ENCODE data around the gene SLC25A38.
"Not testable (repeated sequence)": the region's sequence is repeated elsewhere in the genome, so short reads cannot be mapped to it uniquely, and the experiment has no call there.

Gene SLC25A38

GRCh38 chr3:39404943-39405686, 21.9 kb downstream of the SLC25A38 start:
- DNase-seq (ENCODE audit: low read depth, low spot score), result no peak
- peak overlapping the region; percentile 79 for H3K4me3 ChIP-seq (ENCODE audit: low read length)

DNA sequence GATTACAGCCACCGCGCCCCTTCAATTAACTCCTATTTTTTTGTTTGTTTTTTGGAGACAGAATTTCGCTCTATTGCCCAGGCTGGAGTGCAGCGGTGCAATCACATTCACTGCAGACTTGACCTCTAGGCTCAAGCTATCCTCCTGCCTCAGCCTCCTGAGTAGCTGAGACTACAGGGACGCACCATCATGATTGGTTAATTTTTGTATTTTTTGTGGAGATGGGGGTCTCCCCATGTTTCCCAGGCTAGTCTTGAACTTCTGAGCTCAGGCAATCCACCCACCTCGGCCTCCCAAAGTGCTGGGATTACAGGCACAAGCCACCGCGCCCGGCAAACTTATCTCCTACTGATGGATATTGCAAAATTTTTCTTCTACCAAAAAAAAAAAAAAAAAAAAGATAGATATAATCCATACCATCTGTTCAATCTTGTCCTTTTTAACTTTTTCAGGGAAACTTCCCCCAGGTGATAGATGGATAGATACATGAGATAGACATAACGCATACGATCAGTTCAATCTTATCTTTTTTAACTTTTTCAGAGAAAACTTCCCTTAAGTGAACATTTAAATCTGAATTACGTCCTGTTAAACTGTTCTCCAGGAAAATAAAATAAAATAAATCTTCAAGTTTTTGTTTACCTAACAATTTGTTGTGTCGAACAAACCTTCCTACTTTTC, 22.7 kb downstream of the SLC25A38 start:
- H3K4me3 ChIP-seq (ENCODE audit: low read length), result peak overlapping the region; percentile 79
- DNase-seq (ENCODE audit: low read depth, low spot score), result no peak

DNA sequence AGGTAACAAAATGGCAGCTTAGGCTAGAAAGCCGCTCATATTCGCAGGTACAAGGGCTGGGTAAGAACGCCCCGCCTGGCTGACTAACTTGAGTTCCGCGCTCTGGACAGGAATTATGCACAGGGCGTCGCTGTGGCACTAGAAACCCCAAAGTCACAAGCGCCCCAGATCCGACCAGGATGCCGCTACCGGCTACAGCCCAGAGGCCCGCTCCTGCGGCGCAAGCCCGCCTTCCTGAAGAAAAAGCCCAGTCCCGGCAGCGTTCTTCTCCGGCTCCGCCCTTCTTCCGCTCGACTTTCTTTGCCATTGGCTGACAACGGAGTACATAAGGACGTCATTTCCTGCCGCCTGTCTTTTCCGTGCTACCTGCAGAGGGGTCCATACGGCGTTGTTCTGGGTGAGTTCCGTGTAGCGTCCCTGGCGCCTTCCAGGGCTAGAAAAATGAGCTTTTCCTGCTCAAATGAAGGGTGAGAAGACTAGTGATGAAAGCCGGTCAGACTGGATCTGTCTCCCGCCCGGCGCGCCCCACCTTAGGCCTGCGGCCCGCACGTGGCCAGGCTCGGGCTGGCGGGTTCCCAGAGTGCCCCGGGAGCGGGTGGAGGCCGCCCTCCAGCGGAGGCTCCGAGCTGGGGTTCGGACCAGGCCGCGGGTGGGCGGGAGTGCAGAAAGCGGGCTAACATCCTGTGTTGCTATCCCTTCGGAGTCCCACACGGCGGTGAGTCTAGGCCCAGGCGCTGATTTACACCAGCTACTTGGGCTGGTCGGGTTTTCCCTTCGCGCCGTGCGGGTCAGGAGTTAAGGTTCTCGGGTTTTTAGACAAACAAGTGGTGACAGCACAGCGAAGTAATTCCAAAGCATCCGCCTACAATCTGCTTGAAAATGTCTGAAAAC, 23.4 kb downstream of the SLC25A38 start, which contains the start of gene RPSA:
Gene RPSA, plus strand, starts transcription at position 353 of the 891 bp plus-strand sequence. CDS start 934 bp downstream, outside the sequence.
- peak; percentile 98 for DNase-seq (ENCODE audit: low read depth, low spot score)
- peak within 1 kb of the TSS; percentile 79 for H3K4me3 ChIP-seq (ENCODE audit: low read length)

DNA sequence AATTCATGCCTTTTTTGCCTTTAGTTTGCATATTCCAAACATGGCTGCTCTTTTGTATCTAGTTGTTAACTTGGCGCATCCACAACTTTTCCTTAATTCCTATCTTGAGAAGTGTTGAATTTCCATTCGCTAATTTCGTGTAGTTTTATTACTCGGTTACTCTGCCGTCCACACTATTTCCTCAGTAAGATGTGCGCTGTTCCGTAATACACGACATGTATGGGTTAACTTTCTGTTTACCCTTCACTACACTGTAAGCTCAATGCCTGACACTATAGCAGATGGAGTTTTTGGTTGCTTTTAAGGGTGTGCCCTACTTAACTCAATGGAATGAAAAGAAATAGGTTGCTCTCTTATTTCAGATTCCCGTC, 24.1 kb downstream of the SLC25A38 start:
- DNase-seq (ENCODE audit: low read depth, low spot score), result no peak
- H3K4me3 ChIP-seq (ENCODE audit: low read length), result peak overlapping the region; percentile 79

- no peak for DNase-seq (ENCODE audit: low read depth, low spot score)
Observed at GRCh38 chr3:39407773-39408492, 24.8 kb downstream of the SLC25A38 start.

GRCh38 chr3:39408493-39409372, 25.6 kb downstream of the SLC25A38 start:
- no peak overlapping the region for H3K4me3 ChIP-seq (ENCODE audit: low read length)

More at GRCh38 chr3:39407773-39408492, 24.8 kb downstream of the SLC25A38 start:
- H3K4me3 ChIP-seq (ENCODE audit: low read length), result peak overlapping the region; percentile 79

DNA sequence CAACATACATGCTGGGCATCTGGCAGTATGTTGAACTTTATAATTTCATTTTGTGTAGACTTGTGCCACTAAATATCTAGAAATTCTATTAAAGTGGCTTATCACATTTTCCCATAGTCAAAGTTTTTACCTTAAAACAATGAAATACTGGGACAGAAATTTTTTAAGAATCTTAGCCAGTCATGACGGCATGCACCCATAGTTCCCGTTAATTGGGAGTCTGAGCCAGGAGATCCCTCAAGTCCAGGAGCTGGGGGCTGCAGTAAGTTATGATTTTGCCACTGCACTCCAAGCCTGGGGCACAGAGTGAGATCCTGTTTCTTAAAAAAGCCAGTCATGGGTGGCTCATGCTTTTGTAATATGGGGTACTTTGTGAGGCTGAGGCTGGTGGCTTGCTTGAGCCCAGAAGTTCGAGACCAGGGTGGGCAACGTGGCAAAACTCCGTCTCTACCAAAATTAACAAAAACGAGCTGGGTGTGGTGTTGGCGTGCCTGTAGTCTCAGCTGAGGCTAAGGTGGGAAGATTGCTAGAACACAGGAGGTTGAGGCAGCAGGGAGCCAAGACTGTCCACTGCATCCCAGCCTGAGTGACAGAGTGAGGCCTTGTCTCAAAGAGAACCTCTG, 26.5 kb downstream of the SLC25A38 start:
- H3K4me3 ChIP-seq (ENCODE audit: low read length), result no peak overlapping the region
- DNase-seq (ENCODE audit: low read depth, low spot score), result no peak

More at GRCh38 chr3:39408493-39409372, 25.6 kb downstream of the SLC25A38 start:
- DNase-seq (ENCODE audit: low read depth, low spot score), result no peak

DNA sequence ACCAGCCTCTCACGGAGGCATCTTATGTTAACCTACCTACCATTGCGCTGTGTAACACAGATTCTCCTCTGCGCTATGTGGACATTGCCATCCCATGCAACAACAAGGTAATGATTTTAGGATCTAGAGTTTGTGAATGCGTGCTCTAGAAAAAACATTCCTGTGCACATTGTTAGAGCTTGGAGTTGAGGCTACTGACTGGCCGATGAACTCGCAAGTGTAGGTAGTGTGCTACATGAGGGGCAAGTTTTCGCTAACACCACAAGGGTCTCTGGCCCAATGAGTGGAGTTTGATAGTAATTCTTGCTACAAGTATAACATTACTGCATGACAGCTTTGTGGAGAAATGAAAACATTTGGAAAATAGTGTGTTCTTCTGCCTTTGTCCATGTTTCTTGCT, 27.7 kb downstream of the SLC25A38 start:
- no peak for DNase-seq (ENCODE audit: low read depth, low spot score)
- H3K4me3 ChIP-seq (ENCODE audit: low read length), result no peak overlapping the region

DNA sequence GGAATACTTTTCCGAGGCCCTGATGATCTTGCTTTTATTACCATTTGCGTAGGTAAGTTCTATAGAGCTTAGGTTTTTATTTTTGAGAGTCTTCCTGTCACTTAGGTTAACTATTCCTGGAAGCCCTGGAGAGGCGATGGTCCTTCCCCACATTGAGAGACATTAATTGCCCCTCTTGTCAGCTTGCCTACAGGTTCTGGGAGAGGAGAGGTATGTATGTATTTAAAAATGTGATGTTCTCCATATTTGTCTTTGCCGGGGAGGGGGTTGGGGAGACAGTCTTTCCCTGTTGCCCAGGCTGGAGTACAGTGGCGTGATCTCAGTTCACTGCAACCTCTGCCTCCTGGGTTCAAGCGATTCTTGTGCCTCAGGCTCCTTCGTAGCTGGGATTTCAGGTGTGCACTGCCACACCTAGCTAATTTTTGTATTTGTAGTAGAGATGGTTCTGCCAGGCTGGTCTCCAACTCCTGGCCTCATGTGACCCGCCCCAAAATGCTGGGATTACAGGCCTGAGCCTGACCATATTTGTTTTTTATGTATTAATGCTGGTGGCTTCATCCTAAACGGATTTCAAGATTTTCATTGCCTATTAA, 29.6 kb downstream of the SLC25A38 start:
- H3K4me3 ChIP-seq (ENCODE audit: low read length), result no peak overlapping the region
- DNase-seq (ENCODE audit: low read depth, low spot score), result no peak

GRCh38 chr3:39413691-39414420, 30.7 kb downstream of the SLC25A38 start:
- H3K4me3 ChIP-seq (ENCODE audit: low read length), result no peak overlapping the region
- no peak for DNase-seq (ENCODE audit: low read depth, low spot score)

DNA sequence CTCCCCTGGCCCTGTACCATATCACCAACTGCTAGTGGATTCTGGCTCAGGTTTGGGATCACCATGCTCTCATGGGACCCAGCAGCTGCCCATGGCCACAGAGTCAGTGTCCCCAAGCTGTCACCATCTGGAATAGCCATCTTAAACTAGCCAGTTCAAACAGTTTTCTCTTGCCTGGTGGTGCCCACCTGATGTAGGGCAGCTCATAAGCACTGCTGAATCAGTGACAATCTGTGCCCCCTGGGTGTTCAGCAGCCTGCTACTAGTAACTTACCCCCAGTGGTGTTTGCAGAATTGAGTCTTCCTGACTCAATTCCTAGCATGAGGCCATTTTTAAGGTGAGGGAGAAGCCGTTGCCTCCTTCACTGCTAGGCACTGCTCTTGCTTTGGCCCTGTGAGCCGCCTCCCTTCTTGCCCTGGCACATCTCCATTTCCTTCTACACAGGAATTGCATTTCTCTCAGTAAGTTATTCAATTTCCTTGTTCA, 31.3 kb downstream of the SLC25A38 start:
- no peak for DNase-seq (ENCODE audit: low read depth, low spot score)
- no peak overlapping the region for H3K4me3 ChIP-seq (ENCODE audit: low read length)

DNA sequence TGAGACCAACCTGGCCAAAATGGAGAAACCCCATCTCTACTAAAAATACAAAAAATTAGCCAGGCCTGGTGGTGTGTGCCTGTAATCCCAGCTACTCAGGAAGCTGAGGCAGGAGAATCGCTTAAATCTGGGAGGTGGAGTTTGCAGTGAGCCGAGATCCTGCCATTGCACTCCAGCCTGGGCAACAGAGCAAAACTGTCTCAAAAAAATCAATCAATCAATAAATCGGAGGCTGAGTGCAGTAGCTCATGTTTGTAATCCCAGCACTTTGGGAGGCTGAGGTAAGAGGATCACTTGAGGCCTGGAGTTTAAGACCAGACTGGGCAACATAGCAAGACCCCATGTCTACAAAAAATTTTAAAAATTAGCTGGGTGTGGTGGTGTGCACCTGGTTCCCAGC, 32.1 kb downstream of the SLC25A38 start:
- H3K4me3 ChIP-seq (ENCODE audit: low read length); DNase-seq (ENCODE audit: low read depth, low spot score): not testable (repeated sequence)

- no peak for DNase-seq (ENCODE audit: low read depth, low spot score)
- no peak overlapping the region for H3K4me3 ChIP-seq (ENCODE audit: low read length)
Observed at GRCh38 chr3:39415983-39416382, 32.8 kb downstream of the SLC25A38 start.

GRCh38 chr3:39416998-39417397, 33.8 kb downstream of the SLC25A38 start:
- H3K4me3 ChIP-seq (ENCODE audit: low read length); DNase-seq (ENCODE audit: low read depth, low spot score): not testable (repeated sequence)

DNA sequence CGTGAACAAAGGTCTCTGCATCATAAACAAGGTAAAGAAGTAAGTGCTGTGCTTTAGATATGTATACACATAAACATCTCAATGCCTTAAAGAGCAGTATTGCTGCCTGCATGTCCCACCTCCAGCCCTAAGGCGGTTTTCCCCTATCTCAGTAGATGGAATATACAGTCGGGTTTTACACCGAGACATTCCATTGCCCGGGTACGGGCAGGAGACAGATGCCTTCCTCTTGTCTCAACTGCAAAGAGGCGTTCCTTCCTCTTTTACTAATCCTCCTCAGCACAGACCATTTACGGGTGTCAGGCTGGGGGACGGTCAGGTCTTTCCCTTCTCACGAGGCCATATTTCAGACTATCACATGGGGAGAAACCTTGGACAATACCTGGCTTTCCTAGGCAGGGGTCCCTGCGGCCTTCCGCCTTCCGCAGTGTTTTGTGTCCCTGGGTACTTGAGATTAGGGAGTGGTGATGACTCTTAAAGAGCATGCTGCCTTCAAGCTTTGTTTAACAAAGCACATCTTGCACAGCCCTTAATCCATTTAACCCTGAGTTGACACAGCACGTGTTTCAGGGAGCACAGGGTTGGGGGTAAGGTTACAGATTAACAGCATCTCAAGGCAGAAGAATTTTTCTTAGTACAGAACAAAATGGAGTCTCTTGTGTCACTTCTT, 35.5 kb downstream of the SLC25A38 start:
- H3K4me3 ChIP-seq (ENCODE audit: low read length); DNase-seq (ENCODE audit: low read depth, low spot score): not testable (repeated sequence)

GRCh38 chr3:39419742-39420315, 36.7 kb downstream of the SLC25A38 start:
- H3K4me3 ChIP-seq (ENCODE audit: low read length), result no peak overlapping the region
- DNase-seq (ENCODE audit: low read depth, low spot score), result no peak
